Neural cell (in vitro differentiated cells): ENCODE data around the gene SIPA1.

Source experiments
- MXI1 ChIP-seq: fragments of 450-650 bp; conservative IDR thresholded peaks from 2 replicates; pipeline ENCODE4 v1.6.1; 2014; ENCODE audit warnings: antibody characterized with exemption, mild to moderate bottlenecking; ENCODE audit not compliant: poor library complexity, severe bottlenecking
- POLR2AphosphoS5 ChIP-seq: IDR thresholded peaks from 2 replicates; pipeline ENCODE4 v1.6.1; 2012
- TF ChIP-seq, protein P1 (sequence below): fragments of 450-650 bp; IDR thresholded peaks from 2 replicates; pipeline ENCODE4 v1.5.1; 2014; ENCODE audit warnings: antibody characterized with exemption, mild to moderate bottlenecking, moderate library complexity; ENCODE audit not compliant: poor library complexity, severe bottlenecking

- no peak for TF ChIP-seq POLR2AphosphoS5
- TF ChIP-seq, protein P1, sequence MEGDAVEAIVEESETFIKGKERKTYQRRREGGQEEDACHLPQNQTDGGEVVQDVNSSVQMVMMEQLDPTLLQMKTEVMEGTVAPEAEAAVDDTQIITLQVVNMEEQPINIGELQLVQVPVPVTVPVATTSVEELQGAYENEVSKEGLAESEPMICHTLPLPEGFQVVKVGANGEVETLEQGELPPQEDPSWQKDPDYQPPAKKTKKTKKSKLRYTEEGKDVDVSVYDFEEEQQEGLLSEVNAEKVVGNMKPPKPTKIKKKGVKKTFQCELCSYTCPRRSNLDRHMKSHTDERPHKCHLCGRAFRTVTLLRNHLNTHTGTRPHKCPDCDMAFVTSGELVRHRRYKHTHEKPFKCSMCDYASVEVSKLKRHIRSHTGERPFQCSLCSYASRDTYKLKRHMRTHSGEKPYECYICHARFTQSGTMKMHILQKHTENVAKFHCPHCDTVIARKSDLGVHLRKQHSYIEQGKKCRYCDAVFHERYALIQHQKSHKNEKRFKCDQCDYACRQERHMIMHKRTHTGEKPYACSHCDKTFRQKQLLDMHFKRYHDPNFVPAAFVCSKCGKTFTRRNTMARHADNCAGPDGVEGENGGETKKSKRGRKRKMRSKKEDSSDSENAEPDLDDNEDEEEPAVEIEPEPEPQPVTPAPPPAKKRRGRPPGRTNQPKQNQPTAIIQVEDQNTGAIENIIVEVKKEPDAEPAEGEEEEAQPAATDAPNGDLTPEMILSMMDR = no peak
- TF ChIP-seq MXI1 = no peak
Observed at GRCh38 chr11:65599955-65600246, 38.0 kb upstream of the SIPA1 start.
